Subcutaneous adipose tissue (tissue), 4 donors: Measurements from ENCODE around the gene KDM6B. TPM values are rescaled to one million over a fixed set of nuclear protein-coding genes. Genes with fewer than 3 reads are reported as not detected.

ENCODE experiments used
- CTCF ChIP-seq: fragments of 450-650 bp; IDR thresholded peaks from one replicate; pipeline ENCODE4 v1.5.1; 2016; ENCODE audit warnings: low read depth, mild to moderate bottlenecking, control low read depth, antibody characterized with exemption, moderate library complexity
- total RNA-seq, 4 donors: library from RNA; depleted of rRNA; stranded (reverse); fragments of >200 nt; gene quantifications; one replicate each; pipeline ENCODE4 v1.1.0, GENCODE V29; 2016

Gene KDM6B
- total RNA-seq, 4 donors from 2014 or later = 5.6 to 10.4 (median 6.6) TPM

GRCh38 chr17:7839190-7839875 lies 5.3 kb downstream of the KDM6B start:
- no peak for TF ChIP-seq CTCF

GRCh38 chr17:7839876-7840261 lies 5.9 kb downstream of the KDM6B start:
- TF ChIP-seq CTCF = no peak

- no peak for TF ChIP-seq CTCF
Observed at GRCh38 chr17:7840441-7840840, 6.4 kb downstream of the KDM6B start.

GRCh38 chr17:7840875-7841274 lies 6.9 kb downstream of the KDM6B start:
- TF ChIP-seq CTCF = no peak

GRCh38 chr17:7841396-7841914 lies 7.4 kb downstream of the KDM6B start:
- TF ChIP-seq CTCF = no peak

GRCh38 chr17:7841915-7842379 lies 7.9 kb downstream of the KDM6B start:
- TF ChIP-seq CTCF = no peak

GRCh38 chr17:7842380-7843256 lies 8.6 kb downstream of the KDM6B start:
- no peak for TF ChIP-seq CTCF
